Stimulated activated CD4-positive, alpha-beta T cell treated with anti-CD3 and anti-CD28 coated beads, Interleukin-1b, Interleukin-23, amount 100 ng/mL, for 1 hour (primary cell): ENCODE data around the gene FOXJ1.

Experiments
- DNase-seq, 2 donors: peaks; one replicate each; pipeline ENCODE4 v3.0.0-alpha.2; 2020; ENCODE audit warnings: low read depth in 2 of 2

The FOXJ1 gene

GRCh38 chr17:76140661-76141211 lies 309 bp downstream of the FOXJ1 start:
- no peak for DNase-seq

GRCh38 chr17:76139801-76140660 lies 1.0 kb downstream of the FOXJ1 start:
- DNase-seq, result no peak

- no peak for DNase-seq
Observed at GRCh38 chr17:76138896-76139752, 1.9 kb downstream of the FOXJ1 start.

DNA sequence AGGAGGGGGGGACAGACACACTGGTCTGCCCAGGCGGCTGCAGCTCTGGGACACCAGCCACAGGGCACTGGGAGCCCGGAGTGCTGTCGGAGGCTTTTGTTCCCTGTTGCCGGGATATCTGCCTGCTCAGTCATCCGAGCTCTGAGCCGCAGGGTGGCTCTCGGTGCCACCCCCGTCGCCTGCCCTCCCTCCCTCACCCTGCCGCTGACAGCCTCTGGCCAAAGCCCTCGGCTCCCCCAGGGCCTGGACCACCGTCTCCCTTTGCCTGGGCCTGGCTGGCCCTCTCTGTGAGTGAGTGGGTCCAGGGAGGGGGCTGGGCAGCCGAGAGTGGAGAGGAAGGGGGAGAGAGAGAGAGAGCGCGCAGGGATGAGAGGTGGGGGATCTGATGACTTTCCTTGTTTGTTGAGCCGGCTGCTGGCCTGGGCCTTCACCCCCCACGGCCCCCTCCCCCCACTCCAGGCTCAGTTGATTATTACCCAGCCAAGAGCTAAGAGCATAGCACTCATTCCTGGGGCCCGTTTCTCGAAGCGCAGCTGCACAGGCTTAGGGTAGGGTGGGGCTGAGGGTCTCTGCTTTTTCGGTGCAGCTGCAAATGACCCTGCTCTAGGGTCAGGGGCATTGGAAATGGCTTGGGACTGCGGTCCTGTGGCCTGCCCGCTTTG lies 2.7 kb downstream of the FOXJ1 start:
- DNase-seq, result no peak

GRCh38 chr17:76137351-76138233 lies 3.5 kb downstream of the FOXJ1 start:
- DNase-seq, result no peak

GRCh38 chr17:76137001-76137350 lies 4.1 kb downstream of the FOXJ1 start:
- DNase-seq, result no peak

DNA sequence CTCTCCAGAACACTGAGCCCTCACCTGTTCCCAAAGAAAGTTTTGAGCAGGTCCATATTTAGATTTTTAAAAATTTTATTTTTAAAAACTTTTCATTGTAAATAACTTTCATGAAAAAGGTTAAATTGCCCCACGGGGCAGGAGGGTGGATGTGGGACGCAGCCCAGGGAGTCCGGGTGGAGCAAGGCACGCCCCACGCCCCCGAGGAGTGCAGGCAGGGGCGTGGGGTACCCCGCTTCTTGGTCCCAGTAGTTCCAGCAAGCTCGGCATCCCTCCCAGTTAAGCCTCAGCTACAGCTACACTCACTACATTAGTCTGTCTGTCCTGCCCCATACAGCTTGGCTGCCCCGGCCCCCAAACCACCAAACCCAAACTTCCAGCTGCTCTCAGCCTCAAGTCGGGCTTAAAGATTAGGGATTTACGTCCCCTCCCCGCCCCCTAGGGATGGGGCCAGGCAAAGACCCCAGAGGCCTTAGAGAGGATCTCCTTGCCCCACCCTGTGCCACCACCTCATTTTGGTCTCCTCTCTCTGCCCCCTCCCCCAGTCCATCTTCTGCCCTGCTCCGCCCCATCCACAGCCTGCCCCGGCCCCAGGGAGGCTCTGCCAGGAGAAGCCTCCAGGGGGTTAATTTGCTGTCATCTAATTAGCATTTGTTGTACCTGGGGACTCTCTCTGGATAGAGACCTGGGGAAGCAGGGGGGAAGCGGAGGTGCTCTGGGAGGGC lies 4.6 kb downstream of the FOXJ1 start:
- DNase-seq, result no peak

GRCh38 chr17:76135810-76136188 lies 5.2 kb downstream of the FOXJ1 start:
- no peak for DNase-seq

GRCh38 chr17:76134911-76135809 lies 5.9 kb downstream of the FOXJ1 start:
- DNase-seq, result no peak

DNA sequence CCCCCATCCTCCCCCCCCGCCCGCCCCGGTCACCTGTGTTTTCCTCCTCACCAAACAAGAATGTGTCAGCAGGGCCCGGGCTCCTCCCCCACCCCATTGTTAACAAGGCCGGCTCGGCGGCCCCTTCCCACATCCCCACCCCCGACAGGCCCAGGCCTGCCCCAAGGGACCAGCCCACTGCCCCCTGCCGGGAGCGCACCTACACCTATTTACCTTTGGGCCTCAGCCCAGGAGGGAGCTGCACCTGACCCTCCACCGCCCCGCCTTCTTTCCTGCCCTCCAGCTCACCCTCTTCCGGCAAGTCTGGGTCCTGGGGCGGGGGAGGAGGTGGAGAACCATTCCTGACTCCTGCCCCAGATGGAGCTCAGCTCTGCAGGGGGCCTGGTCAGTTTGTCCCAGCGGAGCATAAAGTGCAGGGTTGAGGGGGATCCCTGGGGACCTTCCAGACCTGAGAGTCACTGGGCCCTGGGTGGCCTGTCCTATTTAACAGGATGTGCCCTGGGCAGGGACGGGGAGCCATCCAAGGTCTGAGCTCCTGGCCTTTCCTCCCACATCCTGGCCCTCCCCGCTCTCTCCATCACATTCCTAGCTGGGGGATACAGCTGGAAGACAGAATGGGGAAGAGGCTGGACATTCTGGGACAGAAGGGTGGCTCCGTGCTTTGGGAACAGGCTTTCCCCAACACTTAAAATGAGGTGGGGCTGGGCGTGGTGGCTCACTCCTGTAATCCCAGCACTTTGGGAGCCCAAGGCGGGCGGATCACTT lies 8.3 kb downstream of the FOXJ1 start:
- DNase-seq, result no peak

DNA sequence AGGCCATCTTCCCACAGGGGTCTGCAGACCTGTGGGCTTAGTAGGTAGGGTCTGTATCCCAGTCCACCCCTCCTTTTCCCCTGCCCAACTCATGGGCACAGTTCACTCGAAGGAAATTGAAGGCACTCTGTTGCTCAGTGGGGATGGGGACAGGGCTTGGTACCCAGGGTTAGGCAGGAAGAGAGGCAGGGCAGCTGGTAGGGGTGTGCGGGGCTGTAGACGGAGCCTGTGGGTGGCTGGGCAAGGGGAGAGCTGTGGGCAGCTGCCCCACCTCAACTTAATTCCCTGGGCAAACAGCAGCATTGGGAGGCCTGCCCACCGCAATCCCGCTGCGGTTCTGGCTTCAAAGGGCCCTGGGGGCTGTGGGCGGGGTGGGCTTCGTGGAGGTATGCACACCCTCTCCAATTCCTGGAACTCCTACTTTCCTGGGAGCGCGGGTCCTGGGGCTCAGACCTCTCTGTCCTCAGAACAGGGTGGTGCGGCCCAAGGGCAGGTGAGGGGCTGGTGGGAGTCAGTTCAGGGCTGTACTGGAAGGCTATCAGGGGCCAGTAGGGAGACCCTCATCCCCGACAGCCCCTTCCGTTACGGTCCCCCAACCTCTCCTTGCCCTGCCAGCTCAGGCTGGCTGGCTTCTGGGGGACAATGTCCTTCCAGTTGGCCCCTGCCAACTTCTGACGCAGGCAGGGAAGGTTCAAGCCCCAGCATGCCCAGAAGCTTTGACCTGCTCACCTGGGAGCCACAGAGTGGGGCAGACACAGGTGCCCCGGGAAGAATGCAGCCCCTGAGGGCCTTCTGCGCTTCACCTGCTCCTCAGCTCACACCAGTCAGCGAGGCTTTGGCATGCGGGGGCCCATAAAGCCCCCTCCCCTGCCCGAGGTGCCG lies 9.1 kb downstream of the FOXJ1 start:
- no peak for DNase-seq

DNA sequence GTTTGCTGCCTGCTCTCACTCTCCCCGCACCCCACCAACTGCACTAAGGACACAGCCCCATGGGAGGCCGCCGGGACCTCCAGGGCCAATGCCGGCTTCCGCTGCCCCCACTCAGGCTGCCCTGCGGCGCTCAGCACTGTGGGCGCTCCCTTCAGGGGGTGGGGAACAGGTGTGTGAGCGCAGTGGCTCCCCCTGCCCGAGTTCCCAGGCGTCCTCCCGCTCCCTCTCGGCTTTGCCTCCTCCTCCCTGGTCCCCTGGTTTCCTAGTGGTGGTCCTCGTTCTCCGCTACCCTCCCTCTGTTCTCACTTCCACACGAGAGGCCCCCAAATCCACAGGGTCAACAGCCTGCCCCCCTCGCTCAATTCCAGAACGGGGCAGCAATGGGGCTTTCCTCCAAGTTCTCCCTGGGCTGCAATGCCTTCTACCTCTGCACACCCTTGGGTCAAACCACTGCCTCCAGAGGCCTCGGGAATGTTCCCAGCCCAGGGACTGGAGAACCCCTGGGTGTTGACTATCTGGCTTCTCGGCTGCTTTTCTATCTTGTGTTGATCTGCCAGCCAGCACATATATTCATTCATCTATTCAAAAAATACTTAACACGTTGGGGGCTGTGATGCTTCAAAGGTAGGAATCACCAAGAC lies 9.9 kb downstream of the FOXJ1 start:
- no peak for DNase-seq

DNA sequence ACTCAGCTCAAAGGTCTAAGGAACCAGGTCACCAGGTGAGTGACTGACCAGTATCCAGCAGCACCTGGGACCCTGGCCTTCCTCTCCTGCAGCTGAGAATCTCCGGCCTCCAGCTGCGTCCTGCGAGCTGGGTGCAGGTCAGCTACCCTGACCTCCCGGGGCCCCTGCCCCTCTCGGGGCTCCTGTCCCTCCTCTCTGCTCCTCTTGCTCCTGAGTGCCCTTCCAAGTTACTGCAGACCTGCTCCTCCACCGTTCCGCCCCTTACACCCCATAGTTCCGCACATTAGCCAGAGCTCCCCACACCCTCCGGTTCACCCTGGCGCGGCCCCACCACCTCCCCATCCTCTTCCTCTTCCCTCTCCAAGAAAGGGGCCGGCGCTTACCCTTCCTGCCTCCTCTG lies 10.6 kb downstream of the FOXJ1 start:
- DNase-seq, result no peak

DNA sequence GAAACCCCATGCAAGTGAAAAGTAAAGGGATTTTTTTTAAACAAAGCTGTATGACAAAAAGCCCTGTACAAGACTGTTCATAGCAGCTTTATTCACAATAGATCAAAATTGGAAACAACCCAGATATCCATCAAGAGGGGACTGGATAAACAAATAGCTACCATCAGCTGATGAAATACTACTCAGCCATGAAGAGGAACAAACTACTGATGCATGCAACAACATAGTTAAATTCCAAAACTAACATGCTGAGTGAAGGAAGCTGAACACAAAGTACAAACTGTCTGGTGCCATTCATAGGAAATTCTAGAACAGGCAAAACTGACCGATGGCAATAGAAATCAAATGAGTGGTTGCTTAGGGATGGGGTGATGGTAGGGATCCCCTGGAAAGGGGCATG lies 15.1 kb downstream of the FOXJ1 start:
- no peak for DNase-seq

DNA sequence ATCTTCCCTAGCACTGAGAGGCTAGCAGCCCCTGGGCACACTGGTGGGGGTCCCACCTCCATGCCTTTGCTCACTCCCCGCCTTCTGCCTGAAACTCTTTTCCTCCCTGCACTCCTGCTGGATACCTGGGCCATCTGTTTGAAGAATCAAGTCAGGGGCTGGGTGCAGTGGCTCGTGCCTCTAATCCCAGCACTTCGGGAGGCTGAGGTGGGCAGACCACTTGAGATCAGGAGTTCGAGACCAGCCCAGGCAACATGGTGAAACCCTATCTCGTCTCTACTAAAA lies 15.7 kb downstream of the FOXJ1 start:
- DNase-seq, result no peak

- DNase-seq, result no peak
Observed at GRCh38 chr17:76124582-76125390, 16.3 kb downstream of the FOXJ1 start.
